ENCODE results near the gene CEACAM18.

- TF ChIP-seq CTCF (conservative IDR thresholded peaks at IDR 0.05 in 1 of 2, IDR thresholded peaks at IDR 0.05 in 1 of 2; ENCODE audit: extremely low read depth in 1 of 2, insufficient read depth in 1 of 2, low read depth in 1 of 2, low read length in 2 of 2) (no peak), EZH2 (IDR thresholded peaks at IDR 0.05; ENCODE audit: borderline replicate concordance, low read length) (no peak)
These were observed 43.0 kb downstream of the CEACAM18 start for GRCh38 chr19:51521357-51521756.
